Measurements from ENCODE around the gene UST.
"Not testable (repeated sequence)": the region's sequence is repeated elsewhere in the genome, so short reads cannot be mapped to it uniquely, and the experiment has no call there.

UST gene

DNA sequence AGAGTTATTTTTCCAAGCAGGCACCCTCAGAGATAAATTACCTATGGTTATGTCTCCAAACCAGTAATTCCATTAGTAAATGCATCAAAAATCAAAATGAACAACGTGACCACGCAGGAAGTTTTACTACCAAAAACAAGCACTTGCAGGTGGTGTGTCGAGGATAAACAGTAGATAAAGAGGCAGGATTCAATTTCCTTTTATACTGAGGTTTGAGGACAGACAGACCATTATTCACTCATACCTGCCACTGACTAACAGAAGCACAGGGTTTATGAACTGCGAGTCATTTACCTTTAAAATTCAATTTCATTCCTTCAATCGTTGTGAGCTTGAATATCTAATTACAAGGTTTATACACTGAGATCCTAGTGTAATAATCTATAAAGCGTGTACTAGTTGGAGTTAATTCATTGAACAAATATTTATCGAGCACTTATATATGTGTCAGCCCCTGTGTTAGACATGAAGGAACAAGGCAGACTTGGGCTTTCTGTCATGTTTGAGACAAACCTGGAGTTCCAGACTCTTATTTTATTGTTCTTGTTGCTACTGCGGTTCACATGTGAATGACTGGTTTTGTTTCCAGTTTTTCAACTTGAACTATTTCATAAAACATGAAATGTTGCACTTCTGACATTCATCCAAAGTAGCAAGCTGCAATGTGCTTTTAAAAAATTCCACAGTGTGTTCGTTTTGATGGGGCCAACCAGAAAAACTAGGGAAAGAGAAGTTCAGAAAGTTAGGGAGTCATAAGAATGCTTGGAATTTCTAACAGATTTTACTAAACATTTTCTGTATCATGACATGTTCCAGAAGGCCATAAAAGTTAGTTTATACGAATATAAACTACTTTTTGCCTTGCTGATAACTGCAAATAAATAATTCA is 205.6 kb downstream of the UST start:
- intact Hi-C loops (cut with DNase I): no loop called here
- DNase-seq: no peak

- intact Hi-C loops (cut with DNase I): no loop called here
- no peak for DNase-seq
Observed at GRCh38 chr6:148954461-148954860, 207.6 kb downstream of the UST start.

- intact Hi-C loops (cut with DNase I): no loop called here
- peak in 1 of 42 donors; percentile 11 for DNase-seq
Observed at GRCh38 chr6:148954934-148955333, 208.1 kb downstream of the UST start.

DNA sequence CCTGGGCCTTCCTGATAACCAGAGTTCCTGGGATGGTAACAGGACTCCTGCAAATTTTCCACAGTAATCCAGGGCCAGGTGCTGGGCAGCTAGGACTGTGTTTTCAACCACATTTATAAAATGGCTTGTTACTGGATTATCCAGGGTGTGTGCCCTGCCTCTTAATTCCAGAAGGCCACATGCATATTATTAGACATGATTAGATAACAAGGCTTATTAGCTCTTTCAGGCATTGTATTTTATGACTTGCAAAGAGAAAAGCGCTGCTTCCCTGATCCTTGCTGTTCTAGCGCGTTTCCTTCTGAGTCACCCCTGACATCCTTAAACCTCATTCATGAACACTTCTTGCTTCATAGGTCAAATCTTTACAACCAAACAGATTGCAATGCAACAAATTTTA is 208.6 kb downstream of the UST start:
- DNase-seq: no peak
- intact Hi-C loops (cut with DNase I): no loop called here

DNA sequence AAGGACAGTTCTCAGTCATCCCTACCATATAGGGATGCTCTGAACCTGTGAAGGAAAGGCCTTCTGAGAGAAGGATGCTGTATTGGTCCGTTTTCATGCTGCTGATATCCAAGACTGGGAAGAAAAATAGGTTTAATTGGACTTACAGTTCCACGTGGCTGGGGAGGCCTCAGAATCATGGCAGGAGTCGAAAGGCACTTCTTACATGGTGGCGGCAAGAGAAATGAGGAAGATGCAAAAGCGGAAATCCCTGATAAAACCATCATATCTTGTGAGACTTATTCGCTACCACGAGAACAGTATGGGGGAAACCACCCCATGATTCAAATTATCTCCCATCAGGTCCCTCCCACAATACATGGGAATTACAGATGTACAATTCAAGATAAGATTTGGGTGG is 209.3 kb downstream of the UST start:
- intact Hi-C loops (cut with DNase I); DNase-seq: not testable (repeated sequence)

DNA sequence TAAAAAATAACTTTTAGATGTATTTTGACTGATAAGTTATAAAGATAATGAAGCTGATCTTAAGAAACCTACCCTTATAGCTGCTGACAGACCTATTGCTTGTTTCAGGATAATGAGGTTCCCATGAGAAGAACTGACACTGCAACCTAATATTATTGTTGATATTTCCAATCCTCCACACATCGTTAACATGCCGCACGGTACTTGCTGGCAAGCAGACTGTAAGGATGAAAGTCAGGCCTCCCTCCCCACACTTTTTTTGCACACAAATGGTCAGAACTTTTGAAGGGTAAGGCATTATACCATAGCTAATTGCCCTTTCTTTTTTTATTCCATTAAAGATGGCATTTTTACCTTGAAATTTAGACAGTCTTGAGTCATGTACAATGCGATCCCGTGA is 210.9 kb downstream of the UST start:
- DNase-seq: no peak
- intact Hi-C loops (cut with DNase I): no loop called here

GRCh38 chr6:148959008-148959407 is 212.2 kb downstream of the UST start:
- intact Hi-C loops (cut with DNase I): no loop called here
- no peak for DNase-seq

DNA sequence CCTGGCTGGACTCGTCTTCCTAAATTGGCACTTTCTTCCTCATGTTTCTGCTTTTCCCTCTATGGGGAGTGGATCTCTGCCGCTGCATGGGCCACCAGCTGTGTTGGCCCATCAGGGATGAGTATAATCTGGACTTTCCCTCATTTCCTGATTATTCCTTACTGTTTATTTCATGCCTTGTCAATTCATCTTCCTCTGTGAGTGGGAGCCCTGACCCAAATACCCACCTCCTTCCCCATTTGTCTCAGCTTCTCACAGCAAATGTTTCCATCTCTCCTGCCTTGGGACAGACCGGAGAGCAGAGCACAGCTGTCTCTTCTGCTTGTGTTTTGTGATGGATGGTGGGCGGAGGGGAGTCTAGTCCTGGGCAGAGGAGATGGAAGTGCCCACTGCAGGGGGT is 212.7 kb downstream of the UST start:
- intact Hi-C loops (cut with DNase I): no loop called here
- no peak for DNase-seq

GRCh38 chr6:148962854-148963515 is 216.2 kb downstream of the UST start:
- intact Hi-C loops (cut with DNase I): no loop called here
- DNase-seq: no peak

DNA sequence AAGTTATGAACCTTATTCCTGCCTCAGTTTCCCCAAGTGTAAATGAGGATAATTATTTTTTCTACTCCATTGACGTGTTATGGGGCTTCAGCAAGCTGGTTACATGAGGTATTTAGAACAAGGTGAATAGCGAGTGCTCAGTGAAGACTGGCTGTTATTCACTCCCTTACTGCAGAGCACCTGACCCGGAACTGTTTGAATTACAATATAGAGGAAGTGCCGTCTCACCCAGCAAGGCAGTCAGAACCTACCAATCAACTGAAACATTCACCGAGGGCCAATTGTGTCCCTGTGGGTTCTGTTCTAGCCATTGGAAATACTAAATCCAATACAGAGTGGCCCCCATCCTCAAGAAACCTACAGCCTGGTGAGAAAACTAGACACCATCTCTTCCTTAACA is 216.9 kb downstream of the UST start:
- intact Hi-C loops (cut with DNase I): no loop called here
- DNase-seq: no peak

GRCh38 chr6:148964467-148964866 is 217.6 kb downstream of the UST start:
- intact Hi-C loops (cut with DNase I): no loop called here

GRCh38 chr6:148965287-148965686 is 218.5 kb downstream of the UST start:
- intact Hi-C loops (cut with DNase I): no loop called here

More at GRCh38 chr6:148964467-148964866, 217.6 kb downstream of the UST start:
- DNase-seq: no peak

DNA sequence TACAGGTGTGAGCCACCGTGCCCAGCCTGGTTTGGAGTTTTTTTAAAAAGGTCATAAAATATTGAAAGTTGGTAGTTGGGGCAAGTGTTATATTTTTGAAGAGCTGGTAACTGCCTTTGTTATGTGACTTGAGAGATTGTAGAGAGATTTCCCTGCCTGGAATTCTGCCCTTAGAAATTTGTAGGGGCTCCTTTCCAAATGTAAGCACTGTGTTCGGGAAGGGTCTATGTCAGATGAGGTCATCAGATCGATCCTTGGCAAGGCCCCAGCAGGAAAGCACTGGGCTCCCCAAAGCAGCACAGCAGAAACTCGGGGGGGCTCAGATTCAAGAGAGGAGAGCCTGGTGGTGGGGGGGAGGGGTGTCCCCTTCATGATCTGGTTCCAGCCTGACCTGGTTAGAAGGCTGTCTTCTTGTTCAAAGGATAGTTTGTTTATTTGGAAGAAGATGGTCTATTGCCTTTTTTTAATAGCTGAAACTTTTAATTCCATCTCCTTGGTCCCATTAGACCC is 220.2 kb downstream of the UST start:
- peak in 13 of 42 donors; percentile 15 to 51 (median 32) for DNase-seq
- intact Hi-C loops (cut with DNase I): no loop called here

More at GRCh38 chr6:148965287-148965686, 218.5 kb downstream of the UST start:
- DNase-seq: peak in 20 of 42 donors; percentile 10 to 63 (median 34)

- peak; percentile 12 to 84 (median 58) for DNase-seq
- intact Hi-C loops (cut with DNase I): no loop called here
Observed at GRCh38 chr6:148967541-148967956, 220.7 kb downstream of the UST start.

DNA sequence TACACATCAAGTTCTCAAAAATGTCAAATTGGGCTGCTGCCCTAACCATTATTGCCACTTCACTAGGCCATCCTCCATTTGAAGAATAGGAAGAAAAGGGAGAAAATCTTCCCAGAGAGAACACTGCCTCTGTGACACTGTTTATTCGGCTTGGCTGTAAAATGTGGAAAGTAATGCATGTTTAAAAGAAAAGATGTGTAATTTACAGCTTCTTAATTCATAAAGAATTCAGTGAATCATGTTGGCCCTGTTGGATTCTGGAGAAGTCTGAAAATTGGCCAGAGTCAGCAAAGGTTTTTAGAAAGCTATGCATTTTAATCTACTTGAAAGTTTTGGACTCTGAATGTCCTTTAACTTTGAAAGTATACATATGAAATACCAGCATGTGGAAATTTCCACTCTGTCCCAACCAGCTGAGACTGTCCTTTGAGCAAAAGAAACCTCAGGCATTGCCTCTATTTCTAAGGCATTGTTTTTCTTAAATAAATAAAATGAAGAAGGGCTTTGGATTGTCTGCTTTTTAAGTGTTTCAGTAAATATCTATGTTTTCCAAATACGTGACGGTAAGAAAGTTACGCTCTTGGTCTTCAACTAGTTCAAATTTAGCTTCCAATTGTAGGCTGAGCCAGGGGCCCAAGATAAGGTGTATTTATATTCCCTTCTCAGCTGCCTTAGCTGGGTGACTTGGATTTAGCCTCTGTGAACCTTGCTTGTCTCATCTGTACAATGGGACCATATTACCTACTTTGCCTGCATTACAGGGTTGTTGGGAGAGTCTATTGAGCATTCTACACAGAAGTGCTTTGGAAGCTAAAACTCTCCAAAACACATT is 222.2 kb downstream of the UST start:
- intact Hi-C loops (cut with DNase I): no loop called here
- DNase-seq: peak in 1 of 42 donors; percentile 13

DNA sequence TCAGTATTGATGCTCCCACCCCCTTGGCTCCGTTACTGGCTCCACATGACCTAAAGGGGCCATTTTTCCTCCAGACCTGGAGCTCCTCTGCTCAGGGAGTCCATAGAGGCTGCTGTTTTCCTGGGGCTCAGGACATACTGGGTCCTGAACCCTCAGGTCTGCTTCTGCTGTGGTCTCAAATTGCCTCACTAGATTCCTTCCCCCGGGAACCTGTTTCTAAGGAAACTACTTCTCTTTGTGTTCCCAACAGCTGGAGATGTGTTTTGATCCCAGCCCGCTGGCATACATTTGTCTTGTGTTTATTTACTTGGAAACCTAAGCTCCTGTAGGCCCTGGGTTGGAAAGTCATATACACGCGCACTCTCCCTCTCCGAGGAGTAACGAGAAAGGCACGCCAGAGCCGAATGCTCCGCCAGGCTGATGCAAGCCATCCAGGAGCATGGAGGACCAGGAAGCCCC is 222.8 kb downstream of the UST start:
- peak in 1 of 42 donors; percentile 36 for DNase-seq
- intact Hi-C loops (cut with DNase I): no loop called here

DNA sequence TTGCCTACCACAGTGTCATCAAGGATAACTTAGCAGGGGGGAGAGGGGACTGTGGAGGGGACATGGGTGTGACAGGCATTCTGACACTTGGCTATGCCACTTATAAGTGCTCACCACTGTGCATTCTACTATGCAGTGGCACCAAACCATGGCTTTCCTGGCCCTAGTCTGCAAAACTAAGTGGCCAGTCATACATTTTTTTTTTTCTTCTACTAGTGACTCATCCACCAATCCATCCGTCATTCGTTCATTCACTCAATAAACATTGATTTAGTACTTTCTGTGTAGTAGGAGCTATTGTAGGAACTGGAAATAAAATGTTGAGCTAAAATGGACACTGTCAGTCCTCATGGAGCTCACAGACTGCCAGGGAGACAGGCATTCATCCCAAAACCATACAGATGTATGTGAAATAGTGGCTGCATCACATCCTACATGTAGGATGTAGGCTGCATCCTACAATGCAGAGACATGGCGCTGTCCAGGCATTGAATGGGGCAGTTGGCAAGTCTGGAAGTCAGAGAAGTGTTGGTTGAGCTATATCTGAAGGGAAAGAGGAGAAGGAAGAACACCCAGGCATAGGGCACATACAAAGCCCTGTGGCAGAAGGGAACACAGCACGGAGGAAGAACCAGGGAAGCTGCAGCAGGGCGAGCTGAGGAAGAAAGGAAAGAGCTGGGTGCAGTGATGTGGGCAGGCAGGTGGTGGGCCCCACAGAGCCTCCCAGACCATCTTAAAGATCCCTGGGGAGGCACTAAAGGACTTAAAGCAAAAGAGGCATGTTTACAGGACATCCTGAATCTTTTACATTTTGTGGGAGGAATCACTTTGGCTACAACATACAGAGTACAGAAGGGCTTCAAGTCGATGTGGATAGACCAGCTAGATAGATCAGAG is 224.4 kb downstream of the UST start:
- intact Hi-C loops (cut with DNase I): no loop called here

GRCh38 chr6:148972481-148972880 is 225.7 kb downstream of the UST start:
- DNase-seq: peak in 12 of 42 donors; percentile 8 to 53 (median 21)
- intact Hi-C loops (cut with DNase I): no loop called here

More for the DNA sequence above, 224.4 kb downstream of the UST start:
- DNase-seq: peak in 1 of 42 donors; percentile 16

All from head of caudate nucleus (tissue), 42 donors.